Prostate gland (tissue), 2 donors: Measurements from ENCODE around the gene GPD1L. TPM values are rescaled to one million over a fixed set of nuclear protein-coding genes. Genes with fewer than 3 reads are reported as not detected.

Experiments used
- DNase-seq: peaks from one replicate; pipeline ENCODE4 v3.0.0-alpha.2; 2019; ENCODE audit warnings: low spot score
- H3K27ac ChIP-seq, 2 donors: fragments of 200-600 bp; sonication (generic); 2 replicates each; pipeline ENCODE4 v1.5.1; 2017 to 2019
- H3K27me3 ChIP-seq: fragments of 200-600 bp; sonication (generic); replicated peaks from 2 replicates; pipeline ENCODE4 v1.5.1; 2019; ENCODE audit not compliant: insufficient read depth
- H3K36me3 ChIP-seq, 2 donors: fragments of 200-600 bp; sonication (generic); 1 replicate in 1 of 2; 2 replicates in 1 of 2; pipeline versions ENCODE4 v1.5.1 to v1.8.1; 2017 to 2019
- H3K4me1 ChIP-seq: fragments of 200-600 bp; sonication (generic); replicated peaks from 2 replicates; pipeline ENCODE4 v1.5.1; 2019
- H3K4me3 ChIP-seq, 2 donors: fragments of 200-600 bp; sonication (generic); 2 replicates each; pipeline ENCODE4 v1.5.1; 2017 to 2019
- H3K9me3 ChIP-seq: fragments of 200-600 bp; sonication (generic); 2 replicates; pipeline ENCODE4 v1.5.1; 2017
- CTCF ChIP-seq, 4 experiments: fragments of 200-600 bp in 2 of 4; fragments of 450-650 bp in 2 of 4; sonication (generic) in 2 of 4; IDR thresholded peaks; 1 replicate in 3 of 4; 2 replicates in 1 of 4; pipeline ENCODE4 v1.5.1; 2016 to 2019; ENCODE audit warnings: antibody characterized with exemption in 4 of 4, mild to moderate bottlenecking in 2 of 4, moderate library complexity in 2 of 4
- POLR2A ChIP-seq: fragments of 450-650 bp; IDR thresholded peaks from one replicate; pipeline ENCODE4 v1.6.1; 2016; ENCODE audit warnings: antibody characterized with exemption, mild to moderate bottlenecking
- POLR2AphosphoS5 ChIP-seq: sonication (generic); formaldehyde crosslinking; IDR thresholded peaks from one replicate; pipeline ENCODE4 v1.6.1; 2017; ENCODE audit warnings: antibody characterized with exemption
- WGBS: methylation state at CpG from one replicate; pipeline ENCODE4 v1.1.5; 2018; 5-methylcytosine and 5-hydroxymethylcytosine counted together
- intact Hi-C: fragments of 100-400 bp; cut with DNase I; formaldehyde crosslinking; loops from one replicate; pipeline ENCODE4 v1.14.2; 2022
- total RNA-seq, 2 donors: library from RNA; depleted of rRNA; stranded (reverse); fragments of >200 nt; gene quantifications; one replicate each; pipeline ENCODE4 v1.1.0, GENCODE V29; 2016

The GPD1L gene
- total RNA-seq, 2 donors from 2014 or later: 50.4 to 70.8 TPM

- H3K4me3 ChIP-seq: no peak overlapping the region
- H3K27me3 ChIP-seq: no peaks in the 10 kb centered on the region
- no peaks in the 10 kb centered on the region for H3K36me3 ChIP-seq
- intact Hi-C loops: no loop called here
- H3K27ac ChIP-seq: no peak overlapping the region
- no peaks in the 10 kb centered on the region for H3K4me1 ChIP-seq
- no peak for TF ChIP-seq CTCF (IDR thresholded peaks at IDR 0.05)
- TF ChIP-seq POLR2A: no peak
- no peaks in the 10 kb centered on the region for H3K9me3 ChIP-seq
- WGBS: 96% methylated on average over 2 of the region's 2 CpGs
- DNase-seq: no peak
Measured at GRCh38 chr3:32125012-32125411, 18.6 kb downstream of the GPD1L start.

GRCh38 chr3:32126305-32127015, 20.0 kb downstream of the GPD1L start:
- no peaks in the 10 kb centered on the region for H3K4me1 ChIP-seq
- H3K27me3 ChIP-seq: no peaks in the 10 kb centered on the region
- no peaks in the 10 kb centered on the region for H3K9me3 ChIP-seq
- 27% methylated on average over 4 of the region's 4 CpGs for WGBS
- TF ChIP-seq POLR2AphosphoS5: no peak
- no peak for TF ChIP-seq CTCF (IDR thresholded peaks at IDR 0.05)
- no peak for TF ChIP-seq POLR2A
- H3K27ac ChIP-seq: no peak overlapping the region
- intact Hi-C loops: no loop called here
- no peak overlapping the region for H3K4me3 ChIP-seq
- no peak for DNase-seq
- H3K36me3 ChIP-seq: no peaks in the 10 kb centered on the region

GRCh38 chr3:32127219-32127826, 20.9 kb downstream of the GPD1L start:
- TF ChIP-seq POLR2AphosphoS5 (no peak), POLR2A (no peak), CTCF (IDR thresholded peaks at IDR 0.05) (no peak)
- peaks cover 1% of the 10 kb centered on the region for H3K4me1 ChIP-seq
- H3K36me3 ChIP-seq: no peaks in the 10 kb centered on the region
- no peaks in the 10 kb centered on the region for H3K9me3 ChIP-seq
- intact Hi-C loops: no loop called here
- DNase-seq: no peak
- no peak overlapping the region for H3K4me3 ChIP-seq
- 90% methylated on average over 10 of the region's 10 CpGs for WGBS
- H3K27me3 ChIP-seq: no peaks in the 10 kb centered on the region
- H3K27ac ChIP-seq: no peak overlapping the region

GRCh38 chr3:32128936-32129335, 22.5 kb downstream of the GPD1L start:
- H3K9me3 ChIP-seq: no peaks in the 10 kb centered on the region
- WGBS: 92% methylated on average over 2 of the region's 2 CpGs
- intact Hi-C loops: no loop called here
- no peak overlapping the region for H3K4me3 ChIP-seq
- no peak for DNase-seq
- TF ChIP-seq POLR2A: no peak
- H3K36me3 ChIP-seq: no peaks in the 10 kb centered on the region
- H3K27me3 ChIP-seq: no peaks in the 10 kb centered on the region
- no peak overlapping the region for H3K27ac ChIP-seq
- peaks cover 4% of the 10 kb centered on the region for H3K4me1 ChIP-seq

- no peak overlapping the region for H3K27ac ChIP-seq
- H3K4me3 ChIP-seq: no peak overlapping the region
- H3K4me1 ChIP-seq: peaks cover 8% of the 10 kb centered on the region
- no peaks in the 10 kb centered on the region for H3K27me3 ChIP-seq
- H3K9me3 ChIP-seq: no peaks in the 10 kb centered on the region
- H3K36me3 ChIP-seq: no peaks in the 10 kb centered on the region
- intact Hi-C loops: no loop called here
- TF ChIP-seq POLR2AphosphoS5: no peak
- TF ChIP-seq POLR2A: no peak
- no peak for TF ChIP-seq CTCF (IDR thresholded peaks at IDR 0.05)
- no peak for DNase-seq
- WGBS: 83% methylated on average over 4 of the region's 4 CpGs
Measured at GRCh38 chr3:32129832-32130231, 23.4 kb downstream of the GPD1L start.
